Adrenal gland (tissue), 5 donors: ENCODE data around the gene GADD45G.

Source experiments
- POLR2A ChIP-seq, 2 donors: fragments of 450-650 bp; IDR thresholded peaks; one replicate each; pipeline ENCODE4 v1.6.1; 2017; ENCODE audit warnings: antibody characterized with exemption in 2 of 2, mild to moderate bottlenecking in 2 of 2, moderate library complexity in 1 of 2
- TF ChIP-seq, protein P1 (sequence below), 6 experiments: fragments of 450-650 bp in 4 of 6; fragments of 200-600 bp in 2 of 6; sonication (generic) in 1 of 6; IDR thresholded peaks; 1 replicate in 5 of 6; 2 replicates in 1 of 6; pipeline versions ENCODE4 v1.5.1 to v1.8.0; 2016 to 2021; ENCODE audit warnings: antibody characterized with exemption in 6 of 6, mild to moderate bottlenecking in 2 of 6, moderate library complexity in 1 of 6
- donor health status: DM: no; HTN: no; CAD: no.

DNA sequence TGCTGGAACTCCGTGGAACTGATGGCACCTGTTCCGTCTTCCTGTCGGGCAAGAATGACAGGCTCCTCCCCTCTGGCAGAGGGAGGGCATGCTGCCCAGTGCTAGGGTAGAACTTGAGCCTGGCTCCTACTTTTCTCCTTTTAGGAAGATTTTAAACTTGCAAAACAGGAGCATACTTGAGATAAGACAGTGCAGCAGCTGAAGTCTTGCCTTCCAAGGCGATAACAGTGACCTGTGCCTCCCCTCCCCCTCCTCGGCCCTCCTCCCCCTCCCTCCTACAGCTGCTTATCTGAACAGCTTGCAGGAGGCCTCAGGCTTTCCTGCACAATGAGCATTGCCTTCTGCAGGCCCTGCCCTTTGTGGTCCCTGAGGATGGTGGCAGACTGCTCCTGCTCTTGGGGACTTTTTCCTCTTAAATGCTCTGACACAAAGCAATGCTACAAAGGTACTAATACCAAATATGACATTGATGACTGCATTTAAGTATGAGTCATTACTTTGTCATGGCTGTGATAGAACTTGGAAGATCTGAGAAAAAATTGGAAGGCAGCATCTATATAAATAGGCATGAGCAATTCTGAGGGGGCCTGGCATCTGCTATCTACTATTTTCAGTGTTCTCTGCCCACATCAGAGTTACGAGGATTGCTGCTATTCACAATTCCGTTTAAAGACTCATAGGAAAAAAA is 2.0 kb downstream of the GADD45G start:
- TF ChIP-seq POLR2A (IDR thresholded peaks at IDR 0.05), result peak in 1 of 2 donors; percentile 48
- TF ChIP-seq, protein P1, sequence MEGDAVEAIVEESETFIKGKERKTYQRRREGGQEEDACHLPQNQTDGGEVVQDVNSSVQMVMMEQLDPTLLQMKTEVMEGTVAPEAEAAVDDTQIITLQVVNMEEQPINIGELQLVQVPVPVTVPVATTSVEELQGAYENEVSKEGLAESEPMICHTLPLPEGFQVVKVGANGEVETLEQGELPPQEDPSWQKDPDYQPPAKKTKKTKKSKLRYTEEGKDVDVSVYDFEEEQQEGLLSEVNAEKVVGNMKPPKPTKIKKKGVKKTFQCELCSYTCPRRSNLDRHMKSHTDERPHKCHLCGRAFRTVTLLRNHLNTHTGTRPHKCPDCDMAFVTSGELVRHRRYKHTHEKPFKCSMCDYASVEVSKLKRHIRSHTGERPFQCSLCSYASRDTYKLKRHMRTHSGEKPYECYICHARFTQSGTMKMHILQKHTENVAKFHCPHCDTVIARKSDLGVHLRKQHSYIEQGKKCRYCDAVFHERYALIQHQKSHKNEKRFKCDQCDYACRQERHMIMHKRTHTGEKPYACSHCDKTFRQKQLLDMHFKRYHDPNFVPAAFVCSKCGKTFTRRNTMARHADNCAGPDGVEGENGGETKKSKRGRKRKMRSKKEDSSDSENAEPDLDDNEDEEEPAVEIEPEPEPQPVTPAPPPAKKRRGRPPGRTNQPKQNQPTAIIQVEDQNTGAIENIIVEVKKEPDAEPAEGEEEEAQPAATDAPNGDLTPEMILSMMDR (IDR thresholded peaks at IDR 0.05), result no peak
